Psoas muscle (tissue), 8 donors: Measurements from ENCODE around the gene SPRN. TPM values are rescaled to one million over a fixed set of nuclear protein-coding genes. Genes with fewer than 3 reads are reported as not detected.
A peak's percentile ranks its signal among the peaks of the same experiment; 100 is the strongest.

Experiments
- ATAC-seq, 4 donors: fragments of 200-7000 bp; cut with Tn5 transposase; one replicate each; pipeline ENCODE4 v1.9.1; 2020; ENCODE audit warnings: moderate library complexity in 3 of 4, mild to moderate bottlenecking in 2 of 4
- DNase-seq, 2 donors: peaks; one replicate each; pipeline ENCODE4 v3.0.0-alpha.2; 2020
- H3K27ac ChIP-seq: fragments of 200-600 bp; one replicate; pipeline ENCODE4 v1.8.0; 2022
- H3K27me3 ChIP-seq, 3 donors: fragments of 200-600 bp in 1 of 3; one replicate each; pipeline versions ENCODE4 v1.6.1 to v1.8.0; 2013 to 2022; ENCODE audit warnings: low read length in 2 of 3, mild to moderate bottlenecking in 2 of 3, moderate library complexity in 1 of 3; ENCODE audit not compliant: insufficient read depth in 3 of 3
- H3K36me3 ChIP-seq, 2 donors: fragments of 200-600 bp in 1 of 2; one replicate each; pipeline versions ENCODE4 v1.6.1 to v1.8.0; 2013 to 2022; ENCODE audit warnings: low read depth in 1 of 2, mild to moderate bottlenecking in 1 of 2, moderate library complexity in 1 of 2; ENCODE audit not compliant: insufficient read depth in 1 of 2
- H3K4me1 ChIP-seq: fragments of 200-600 bp; one replicate; pipeline ENCODE4 v1.8.0; 2022
- H3K4me3 ChIP-seq: fragments of 200-600 bp; one replicate; pipeline ENCODE4 v1.8.0; 2022; ENCODE audit warnings: mild to moderate bottlenecking
- H3K9me3 ChIP-seq: fragments of 200-600 bp; one replicate; pipeline ENCODE4 v1.8.0; 2022
- CTCF ChIP-seq: fragments of 200-600 bp; IDR thresholded peaks from one replicate; pipeline ENCODE4 v1.8.0; 2022; ENCODE audit warnings: antibody characterized with exemption
- WGBS, 3 donors: extraction: QIAGEN DNeasy Blood & Tissue Kit; methylation state at CpG; one replicate each; pipeline versions ENCODE4 v1.1.6 to v1.1.7; 2013; 5-methylcytosine and 5-hydroxymethylcytosine counted together
- intact Hi-C, 2 donors: fragments of 100-400 bp; cut with DNase I; formaldehyde crosslinking; loops; one replicate each; pipeline versions ENCODE4 v1.11.0 to v1.14.2; 2022
- polyA plus RNA-seq, 3 donors: library from polyadenylated mRNA; stranded (reverse); fragments of 200-250 nt; gene quantifications; one replicate each; pipeline ENCODE4 v1.2.3, GENCODE V29; 2013
- total RNA-seq, 4 donors: library from RNA; stranded (reverse); fragmentation: NEBNext Ultra II Directional in 2 of 4; extraction: Animal tissue kit (Norgen Biotek cat#: 25700) in 2 of 4; gene quantifications; one replicate each; pipeline versions ENCODE4 v1.2.1 to v1.2.4, GENCODE V29; 2021 to 2023
- donor health status: healthy with polysubstance abuse.
- donor health status: DM: no; HTN: no; CAD: no; lungs with moderate emphysema.
- donor health status: Bipolar disorder and iron deficiency.
- donor health status: healthy.
- donor health status: DM: yes; HTN: yes; CAD: no.
- donor health status: DM: no; HTN: no; CAD: no.
- donor health status: DM: no; HTN: no; CAD: no.
- donor health status: DM: yes; HTN: yes; CAD: no.

SPRN gene
- total and polyA plus RNA-seq, 7 donors, result 0.08 to 0.22 (median 0.12) TPM; not detected in 4

DNA sequence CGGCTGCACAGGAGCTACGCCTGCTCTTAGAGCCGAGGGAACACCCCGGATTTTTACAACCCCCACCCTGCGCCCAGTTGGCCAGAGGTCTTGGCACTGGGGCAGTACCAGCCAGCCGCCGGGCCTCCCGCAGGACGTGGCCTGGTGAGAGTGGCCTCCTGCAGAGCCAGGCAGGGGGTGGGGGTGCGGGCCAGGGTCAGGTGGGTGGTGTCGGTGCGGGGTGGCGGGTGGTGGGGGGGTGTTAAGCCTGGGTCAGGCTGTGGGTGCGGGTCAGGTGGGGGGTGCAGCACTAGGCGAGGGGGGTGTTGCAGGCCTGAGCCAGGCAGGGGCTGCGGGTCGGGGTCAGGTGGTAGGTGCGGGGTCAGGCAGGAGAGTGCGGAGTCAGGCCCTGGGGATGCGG lies 51.9 kb downstream of the SPRN start:
- H3K27me3 ChIP-seq, result no peaks in the 10 kb centered on the region
- peaks cover 11% of the 10 kb centered on the region for H3K4me1 ChIP-seq
- DNase-seq (no peak), ATAC-seq (peak in 1 of 4 donors; percentile 5)
- intact Hi-C loops, result loop anchor here in 1 of 2 donors (5.0 kb wide), 1 partner anchor 60 kb away; no protein-coding TSS in a partner anchor
- H3K36me3 ChIP-seq, result peaks cover 0 to 30% of the 10 kb centered on the region in 2 donors
- 21 to 30% (median 24%) methylated on average over 19 to 20 of the region's 20 CpGs for WGBS, 3 donors
- H3K9me3 ChIP-seq, result no peaks in the 10 kb centered on the region
- no peak overlapping the region for H3K27ac ChIP-seq
- H3K4me3 ChIP-seq, result peak overlapping the region; percentile 75
- TF ChIP-seq CTCF, result no peak

Other genes with a start within 250 kb of the SPRN start
- gene UTF1, start 194.4 kb downstream of the SPRN start, total RNA-seq, result not detected
- not detected for gene UTF1, start 194.4 kb downstream of the SPRN start, polyA plus RNA-seq
- under 1 TPM; 0.21 to 0.32 (median 0.27) TPM for gene VENTX, start 186.8 kb downstream of the SPRN start, total RNA-seq
- gene VENTX, start 186.8 kb downstream of the SPRN start, polyA plus RNA-seq, result under 1 TPM; 0.03 to 0.34 (median 0.13) TPM
- gene ADAM8, start 147.8 kb downstream of the SPRN start, total RNA-seq, result 1 to 10 TPM; 2.2 to 2.8 (median 2.5) TPM
- under 1 TPM; 0.21 to 0.94 (median 0.29) TPM for gene ADAM8, start 147.8 kb downstream of the SPRN start, polyA plus RNA-seq
- gene TUBGCP2, start 115.8 kb downstream of the SPRN start, total RNA-seq, result 10 to 100 TPM; 31.0 to 53.2 (median 41.1) TPM
- 10 to 100 TPM; 20.3 to 33.8 (median 25.1) TPM for gene TUBGCP2, start 115.8 kb downstream of the SPRN start, polyA plus RNA-seq
- gene ZNF511, start 115.7 kb downstream of the SPRN start, total RNA-seq, result 10 to 100 TPM; 47.6 to 64.2 (median 54.0) TPM
- gene ZNF511, start 115.7 kb downstream of the SPRN start, polyA plus RNA-seq, result 10 to 100 TPM; 43.2 to 51.3 (median 44.7) TPM
- not detected for gene CALY, start 87.7 kb downstream of the SPRN start, total RNA-seq
- gene CALY, start 87.7 kb downstream of the SPRN start, polyA plus RNA-seq, result under 1 TPM in 1 of 3 donors, not detected in 2; 0.05 TPM
- gene PRAP1, start 77.3 kb downstream of the SPRN start, total RNA-seq, result not detected
- under 1 TPM in 2 of 3 donors, not detected in 1; 0.14 to 0.64 TPM for gene PRAP1, start 77.3 kb downstream of the SPRN start, polyA plus RNA-seq
- gene FUOM, start 66.6 kb downstream of the SPRN start, total RNA-seq, result 1 to 10 TPM; 3.0 to 6.7 (median 4.5) TPM
- gene FUOM, start 66.6 kb downstream of the SPRN start, polyA plus RNA-seq, result 1 to 10 TPM; 5.4 to 9.1 (median 8.6) TPM
- gene ECHS1, start 51.3 kb downstream of the SPRN start, total RNA-seq, result 100 to 1,000 TPM in 3 of 4 donors, 10 to 100 TPM in 1; 83.2 to 151 (median 120) TPM
- gene ECHS1, start 51.3 kb downstream of the SPRN start, polyA plus RNA-seq, result 100 to 1,000 TPM; 107 to 131 (median 123) TPM
- gene PAOX, start 45.4 kb downstream of the SPRN start, total RNA-seq, result 1 to 10 TPM; 3.1 to 5.2 (median 3.4) TPM
- 1 to 10 TPM; 2.4 to 4.1 (median 3.6) TPM for gene PAOX, start 45.4 kb downstream of the SPRN start, polyA plus RNA-seq
- gene MTG1, start 30.5 kb downstream of the SPRN start, total RNA-seq, result 10 to 100 TPM; 22.7 to 37.7 (median 26.5) TPM
- gene MTG1, start 30.5 kb downstream of the SPRN start, polyA plus RNA-seq, result 10 to 100 TPM; 31.5 to 67.1 (median 32.2) TPM
- gene SCART1, start 29.3 kb upstream of the SPRN start, total RNA-seq, result 1 to 10 TPM in 2 of 4 donors, under 1 TPM in 2; 0.37 to 1.8 (median 0.94) TPM
- gene SCART1, start 29.3 kb upstream of the SPRN start, polyA plus RNA-seq, result 1 to 10 TPM in 1 of 3 donors, under 1 TPM in 2; 0.08 to 1.1 (median 0.14) TPM
- gene CYP2E1, start 102.7 kb upstream of the SPRN start, total RNA-seq, result 1 to 10 TPM in 3 of 4 donors, under 1 TPM in 1; 0.57 to 3.0 (median 1.8) TPM
- gene CYP2E1, start 102.7 kb upstream of the SPRN start, polyA plus RNA-seq, result 1 to 10 TPM in 1 of 3 donors, under 1 TPM in 2; 0.25 to 1.3 (median 0.41) TPM
- gene SYCE1, start 141.0 kb upstream of the SPRN start, total RNA-seq, result under 1 TPM in 2 of 4 donors, not detected in 2; 0.38 to 0.47 TPM
- gene SYCE1, start 141.0 kb upstream of the SPRN start, polyA plus RNA-seq, result under 1 TPM; 0.08 to 0.68 (median 0.30) TPM
- gene FRG2B, start 202.2 kb upstream of the SPRN start, total RNA-seq, result not detected
- gene FRG2B, start 202.2 kb upstream of the SPRN start, polyA plus RNA-seq, result not detected